ENCODE measurements around the gene NOTCH3.

Gene NOTCH3

GRCh38 chr19:15123031-15123890 lies 77.5 kb downstream of the NOTCH3 start:
- DNase-seq (ENCODE audit: low spot score), result no peak

GRCh38 chr19:15122331-15123030 lies 78.3 kb downstream of the NOTCH3 start:
- no peak for DNase-seq (ENCODE audit: low spot score)

GRCh38 chr19:15120135-15121026 lies 80.4 kb downstream of the NOTCH3 start:
- no peak for DNase-seq (ENCODE audit: low spot score)

- DNase-seq (ENCODE audit: low spot score), result no peak
Observed at GRCh38 chr19:15118789-15119494, 81.9 kb downstream of the NOTCH3 start.

- DNase-seq (ENCODE audit: low spot score), result no peak
Observed at GRCh38 chr19:15118248-15118647, 82.5 kb downstream of the NOTCH3 start.

GRCh38 chr19:15116856-15117255 lies 83.9 kb downstream of the NOTCH3 start:
- DNase-seq (ENCODE audit: low spot score), result no peak

- DNase-seq (ENCODE audit: low spot score), result no peak
Observed at GRCh38 chr19:15115762-15116615, 84.8 kb downstream of the NOTCH3 start.

GRCh38 chr19:15115080-15115479 lies 85.7 kb downstream of the NOTCH3 start:
- no peak for DNase-seq (ENCODE audit: low spot score)

GRCh38 chr19:15114153-15114540 lies 86.6 kb downstream of the NOTCH3 start:
- peak; percentile 67 for DNase-seq (ENCODE audit: low spot score)

GRCh38 chr19:15113245-15114152 lies 87.3 kb downstream of the NOTCH3 start:
- no peak for DNase-seq (ENCODE audit: low spot score)

GRCh38 chr19:15112385-15112784 lies 88.4 kb downstream of the NOTCH3 start:
- no peak for DNase-seq (ENCODE audit: low spot score)

- DNase-seq (ENCODE audit: low spot score), result no peak
Observed at GRCh38 chr19:15111758-15112157, 89.0 kb downstream of the NOTCH3 start.

- no peak for DNase-seq (ENCODE audit: low spot score)
Observed at GRCh38 chr19:15110418-15110815, 90.4 kb downstream of the NOTCH3 start.

- DNase-seq (ENCODE audit: low spot score), result no peak
Observed at GRCh38 chr19:15109768-15110417, 90.9 kb downstream of the NOTCH3 start.

All from GM03348 (cell line).